SK-N-SH (cell line): ENCODE results near the gene TMEM11. TPM values are rescaled to one million over a fixed set of nuclear protein-coding genes. Genes with fewer than 3 reads are reported as not detected.

Experiments used
- CTCF ChIA-PET: fragments of 300-600, 350-600 bp; formaldehyde crosslinking; extraction: SDS; loops from one replicate; lab custom pipeline; 2021; lab: Yijun Ruan, JAX
- POLR2A ChIA-PET: fragments of 350-600 bp; sonication (Branson Sonifier 250); formaldehyde crosslinking; extraction: SDS; loops from one replicate; lab custom pipeline; 2020; ENCODE audit warnings: antibody characterized with exemption, inconsistent platforms; lab: Yijun Ruan, JAX
- DNase-seq: peaks from one replicate; pipeline ENCODE4 v3.0.0; 2012
- H2AFZ ChIP-seq: fragments of 200-600 bp; sonication (generic); 2 replicates; pipeline ENCODE4 v1.8.1; 2016; ENCODE audit warnings: antibody characterized with exemption, mild to moderate bottlenecking, low read depth
- H3F3A ChIP-seq: fragments of 200-600 bp; sonication (generic); replicated peaks from 2 replicates; pipeline ENCODE3; 2016; ENCODE audit warnings: antibody characterized with exemption, mild to moderate bottlenecking; ENCODE audit not compliant: insufficient read depth
- H3K27ac ChIP-seq, 2 experiments: fragments of 200-500 bp in 1 of 2; fragments of 200-600 bp in 1 of 2; sonication (Bioruptor generic) in 1 of 2; sonication (generic), shearing (Covaris generic) in 1 of 2; 2 replicates each; pipeline versions ENCODE4 v1.5.1 to v1.6.1; 2014 to 2016; ENCODE audit warnings: low read depth in 2 of 2, inconsistent platforms in 1 of 2, low read length in 1 of 2, mild to moderate bottlenecking in 1 of 2, mixed read lengths in 1 of 2
- H3K27me3 ChIP-seq: fragments of 200-600 bp; sonication (generic), shearing (Covaris generic); 2 replicates; pipeline ENCODE4 v1.6.1; 2016; ENCODE audit warnings: mixed run types; ENCODE audit not compliant: insufficient read depth
- H3K36me3 ChIP-seq, 2 experiments: fragments of 200-500 bp in 1 of 2; fragments of 200-600 bp in 1 of 2; sonication (Bioruptor generic) in 1 of 2; sonication (generic) in 1 of 2; replicated peaks in 1 of 2; 2 replicates each; pipeline versions ENCODE3 to v1.5.1; 2014 to 2016; ENCODE audit warnings: low read length in 1 of 2, mild to moderate bottlenecking in 1 of 2; ENCODE audit not compliant: insufficient read depth in 2 of 2, control insufficient read depth in 1 of 2
- H3K4me1 ChIP-seq, 2 experiments: fragments of 200-500 bp in 1 of 2; fragments of 200-600 bp in 1 of 2; sonication (Bioruptor generic) in 1 of 2; sonication (generic), shearing (Covaris generic) in 1 of 2; 2 replicates each; pipeline versions ENCODE4 v1.5.1 to v1.6.1; 2014 to 2016; ENCODE audit warnings: low read depth in 1 of 2, low read length in 1 of 2, mixed run types in 1 of 2; ENCODE audit not compliant: insufficient read depth in 2 of 2, control insufficient read depth in 1 of 2
- H3K4me2 ChIP-seq: fragments of 200-600 bp; sonication (generic), shearing (Covaris generic); 2 replicates; pipeline ENCODE4 v1.6.1; 2017; ENCODE audit warnings: mixed run types
- H3K4me3 ChIP-seq, 2 experiments: fragments of 200-500 bp in 1 of 2; fragments of 200-600 bp in 1 of 2; sonication (Bioruptor generic) in 1 of 2; sonication (generic), shearing (Covaris generic) in 1 of 2; 2 replicates each; pipeline versions ENCODE4 v1.5.1 to v1.8.1; 2014 to 2016; ENCODE audit warnings: low read depth in 2 of 2, inconsistent platforms in 1 of 2, low read length in 1 of 2, mild to moderate bottlenecking in 1 of 2, mixed read lengths in 1 of 2, moderate library complexity in 1 of 2
- H3K79me2 ChIP-seq: fragments of 200-600 bp; sonication (generic); 2 replicates; pipeline ENCODE4 v1.8.1; 2017; ENCODE audit warnings: mild to moderate bottlenecking; ENCODE audit not compliant: insufficient read depth
- H3K9ac ChIP-seq: fragments of 200-600 bp; sonication (generic); 2 replicates; pipeline ENCODE4 v1.6.1; 2017; ENCODE audit warnings: mixed run types
- H3K9me2 ChIP-seq: fragments of 200-600 bp; sonication (generic); 2 replicates; pipeline ENCODE4 v1.6.1; 2017; ENCODE audit warnings: mixed run types
- H3K9me3 ChIP-seq: fragments of 200-600 bp; sonication (generic); 2 replicates; pipeline ENCODE4 v1.6.1; 2017; ENCODE audit warnings: mixed run types, mild to moderate bottlenecking, moderate library complexity
- H4K20me1 ChIP-seq: fragments of 200-600 bp; sonication (generic); 2 replicates; pipeline ENCODE4 v1.6.1; 2017; ENCODE audit warnings: mild to moderate bottlenecking, mixed run types; ENCODE audit not compliant: insufficient read depth
- FOSL2 ChIP-seq: IDR thresholded peaks from 2 replicates; pipeline ENCODE4 v1.4.0; 2012; ENCODE audit warnings: low read depth, mild to moderate bottlenecking, moderate library complexity, borderline replicate concordance
- FOXM1 ChIP-seq: IDR thresholded peaks from 2 replicates; pipeline ENCODE4 v1.4.0; 2012; ENCODE audit warnings: low read depth, mild to moderate bottlenecking
- GABPA ChIP-seq: IDR thresholded peaks from 2 replicates; pipeline ENCODE4 v1.4.0; 2012; ENCODE audit warnings: low read depth, mild to moderate bottlenecking
- GATA2 ChIP-seq: sonication (generic); formaldehyde crosslinking; IDR thresholded peaks from 2 replicates; pipeline ENCODE4 v1.5.0; 2020; ENCODE audit warnings: mild to moderate bottlenecking, missing genetic modification reagents
- JUND ChIP-seq: IDR thresholded peaks from 2 replicates; pipeline ENCODE4 v1.4.0; 2012
- MAX ChIP-seq: IDR thresholded peaks from 2 replicates; pipeline ENCODE4 v1.4.0; 2012; ENCODE audit warnings: low read depth
- MEF2A ChIP-seq: IDR thresholded peaks from 2 replicates; pipeline ENCODE4 v1.4.0; 2012; ENCODE audit warnings: low read depth, borderline replicate concordance
- NFIC ChIP-seq: IDR thresholded peaks from 2 replicates; pipeline ENCODE4 v1.4.0; 2012; ENCODE audit warnings: borderline replicate concordance
- NRF1 ChIP-seq: IDR thresholded peaks from 2 replicates; pipeline ENCODE4 v1.6.1; 2012; ENCODE audit warnings: low read depth, mild to moderate bottlenecking, low read length
- PBX3 ChIP-seq: IDR thresholded peaks from 2 replicates; pipeline ENCODE4; 2012
- POLR2AphosphoS5 ChIP-seq: IDR thresholded peaks from 2 replicates; pipeline ENCODE4 v1.6.1; 2012; ENCODE audit warnings: low read depth, low read length
- REST ChIP-seq: IDR thresholded peaks from 2 replicates; pipeline ENCODE4 v1.6.1; 2012; ENCODE audit warnings: mild to moderate bottlenecking, low read depth, low read length, moderate library complexity
- RFX5 ChIP-seq: IDR thresholded peaks from 2 replicates; pipeline ENCODE4 v1.6.1; 2012; ENCODE audit warnings: mild to moderate bottlenecking, improper control_type of control experiment, low read length
- RXRA ChIP-seq: IDR thresholded peaks from 2 replicates; pipeline ENCODE4 v1.4.0; 2012; ENCODE audit warnings: low read depth, mild to moderate bottlenecking, borderline replicate concordance
- SMC3 ChIP-seq: IDR thresholded peaks from 2 replicates; pipeline ENCODE4 v1.6.1; 2012; ENCODE audit warnings: low read depth, low read length, improper control_type of control experiment
- TAF1 ChIP-seq: IDR thresholded peaks from 2 replicates; pipeline ENCODE4 v1.6.1; 2012; ENCODE audit warnings: low read depth, mild to moderate bottlenecking, low read length, moderate library complexity, borderline replicate concordance
- TEAD4 ChIP-seq: IDR thresholded peaks from 2 replicates; pipeline ENCODE4 v1.4.0; 2012; ENCODE audit warnings: mild to moderate bottlenecking, borderline replicate concordance; ENCODE audit not compliant: insufficient read depth
- YY1 ChIP-seq: IDR thresholded peaks from 2 replicates; pipeline ENCODE4 v1.4.0; 2012; ENCODE audit warnings: low read depth, mild to moderate bottlenecking
- WGBS: methylation state at CpG from one replicate; pipeline ENCODE4 v1.1.6; 2017; ENCODE audit warnings: low lambda C conversion rate; 5-methylcytosine and 5-hydroxymethylcytosine counted together
- polyA plus RNA-seq, 3 experiments: library from polyadenylated mRNA; depleted of rRNA; stranded (reverse); fragments of >200 nt; gene quantifications; 2 replicates each; pipeline ENCODE4 v1.2.3, GENCODE V29; 2012

Gene TMEM11
- polyA plus RNA-seq, 1 of the 3 experiments (the other 2 are of a cell fraction), result 52.3 TPM

GRCh38 chr17:21253646-21254441 lies 39.9 kb upstream of the TMEM11 start:
- no peaks in the 10 kb centered on the region for H4K20me1 ChIP-seq
- no peaks in the 10 kb centered on the region for H3F3A ChIP-seq
- H3K4me2 ChIP-seq, result peak overlapping the region; percentile 83
- no peaks in the 10 kb centered on the region for H3K36me3 ChIP-seq
- H2AFZ ChIP-seq, result peak overlapping the region; percentile 98
- peak overlapping the region; percentile 65 to 72 for H3K4me3 ChIP-seq
- DNase-seq, result no peak
- H3K9me3 ChIP-seq, result no peaks in the 10 kb centered on the region
- peak overlapping the region in 1 of 2 experiments; percentile 23; a peak in 1 of 4 replicates for H3K27ac ChIP-seq
- no peak for TF ChIP-seq GABPA
- no peak for TF ChIP-seq SMC3
- TF ChIP-seq GATA2, result no peak
- no peak for TF ChIP-seq RFX5
- TF ChIP-seq NRF1, result no peak
- no peak for TF ChIP-seq MEF2A
- no peak for TF ChIP-seq RXRA
- H3K9ac ChIP-seq, result peak overlapping the region; percentile 64
- H3K9me2 ChIP-seq, result no peaks in the 10 kb centered on the region
- H3K79me2 ChIP-seq, result no peaks in the 10 kb centered on the region
- peaks cover 0 to 8% of the 10 kb centered on the region in 2 experiments; a peak in 1 of 4 replicates for H3K4me1 ChIP-seq
- no peaks in the 10 kb centered on the region for H3K27me3 ChIP-seq
- ChIA-PET CTCF (interaction anchor here (0.6 to 1.4 kb wide), 4 partner anchors 26 to 209 kb away, joined by 3 to 5 read pairs (median 3); no protein-coding TSS in a partner anchor), POLR2A (interaction anchor here (0.6 kb wide), 1 partner anchor 173 kb away, joined by 3 read pairs; no protein-coding TSS in a partner anchor)
- WGBS, result 57% methylated on average over 15 of the region's 15 CpGs

DNA sequence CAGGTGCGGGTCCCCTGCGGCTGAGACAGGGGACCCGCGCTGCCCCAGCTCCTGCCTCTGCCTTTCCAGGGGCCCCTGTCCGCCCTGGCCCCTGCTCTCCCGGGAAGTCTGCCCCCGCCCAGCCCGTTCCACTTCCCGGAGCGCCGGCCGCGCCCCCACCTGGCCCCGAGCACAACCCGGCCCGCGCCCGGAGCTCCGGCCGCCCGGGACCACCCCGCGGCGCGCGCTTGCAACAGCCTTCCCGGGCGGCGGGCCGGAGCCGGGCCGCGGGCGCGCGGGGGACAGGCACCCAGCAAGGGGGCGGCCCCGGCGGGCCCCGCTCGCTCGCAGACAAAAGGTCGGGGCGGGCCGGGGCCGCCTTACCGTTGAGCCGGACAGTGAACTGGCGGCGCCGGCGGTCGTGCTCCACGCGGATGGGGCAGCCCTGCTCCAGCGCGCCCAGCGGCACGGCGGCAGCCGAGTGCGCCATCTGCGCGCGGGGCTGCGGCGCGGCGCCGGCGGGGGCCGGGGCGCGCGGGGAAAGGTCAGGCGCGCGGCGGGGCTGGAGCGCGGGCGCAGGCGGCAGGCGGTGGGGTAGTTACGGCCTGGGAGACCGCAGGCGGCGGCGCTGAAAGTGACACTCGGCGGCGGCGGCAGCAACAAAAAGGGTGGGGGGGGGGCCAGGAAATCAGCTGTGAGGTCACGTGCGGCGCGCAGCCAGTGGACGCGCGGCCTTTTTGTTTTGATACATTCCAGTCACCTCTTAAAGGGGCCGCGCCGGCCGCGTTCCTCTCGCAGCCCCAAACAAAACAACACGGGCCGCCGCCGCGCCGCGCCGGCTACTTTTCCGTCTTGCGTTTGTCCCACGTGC lies 39.1 kb upstream of the TMEM11 start, which contains the start of gene NATD1:
Gene NATD1 (minus strand): TSS at position 615 of the 850 bp plus-strand sequence. CDS start 146 bp downstream, at position 469.
- peak; percentile 94 for DNase-seq
- Histone ChIP-seq H3K4me1 (peaks cover 0 to 8% of the 10 kb centered on the region in 2 experiments; a peak in 1 of 4 replicates), H2AFZ (peak within 1 kb of the TSS; percentile 98), H3K79me2 (no peaks in the 10 kb centered on the region), H3F3A (no peaks in the 10 kb centered on the region), H3K9ac (peak within 1 kb of the TSS; percentile 64), H3K9me3 (no peaks in the 10 kb centered on the region), H3K36me3 (no peaks in the 10 kb centered on the region), H3K27ac (peak within 1 kb of the TSS in 1 of 2 experiments; percentile 47; a peak in 1 of 4 replicates), H3K4me2 (peak within 1 kb of the TSS; percentile 88), H3K9me2 (no peaks in the 10 kb centered on the region), H3K27me3 (no peaks in the 10 kb centered on the region), H3K4me3 (peak within 1 kb of the TSS; percentile 65 to 72), H4K20me1 (no peaks in the 10 kb centered on the region)
- ChIA-PET POLR2A (interaction anchor here (0.6 to 0.7 kb wide), 2 partner anchors 125 to 172 kb away, joined by 3 read pairs; no protein-coding TSS in a partner anchor), CTCF (interaction anchor here (0.6 to 1.4 kb wide), 8 partner anchors 13 to 260 kb away, joined by 3 to 5 read pairs (median 3); no protein-coding TSS in a partner anchor)
- WGBS, result 1% methylated on average over 20 of the region's 117 CpGs
- TF ChIP-seq POLR2AphosphoS5 (no peak), FOXM1 (no peak), MAX (peak; percentile 85), REST (no peak), PBX3 (peak; percentile 87), FOSL2 (no peak), JUND (0 out of 2 replicates have a peak, but pooled peaks have one; percentile 6), YY1 (no peak), NFIC (no peak), TAF1 (0 out of 2 replicates have a peak, but pooled peaks have one; percentile 37), TEAD4 (0 out of 2 replicates have a peak, but pooled peaks have one; percentile 40)
